ENCODE measurements around the gene CYP2C19.

DNA sequence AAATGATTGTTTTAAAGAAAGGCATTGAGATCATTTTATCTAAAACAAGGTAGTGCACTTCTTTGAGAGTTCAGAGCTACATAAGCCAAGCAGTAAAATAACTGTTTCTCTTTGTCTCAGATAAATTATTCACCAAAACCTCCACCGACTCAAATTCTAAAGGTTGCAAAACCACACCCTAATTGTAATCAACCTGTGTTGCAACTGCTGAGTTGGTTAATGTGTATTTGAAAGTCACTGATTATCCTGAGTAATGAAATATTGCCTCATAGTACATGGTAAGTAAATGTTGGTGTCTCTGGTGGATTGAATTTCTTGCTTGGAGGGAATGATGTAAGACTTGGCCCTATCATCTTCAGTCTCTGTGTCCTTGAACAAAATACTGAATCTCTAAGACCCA is 140.1 kb downstream of the CYP2C19 start:
- TF ChIP-seq, protein P1, sequence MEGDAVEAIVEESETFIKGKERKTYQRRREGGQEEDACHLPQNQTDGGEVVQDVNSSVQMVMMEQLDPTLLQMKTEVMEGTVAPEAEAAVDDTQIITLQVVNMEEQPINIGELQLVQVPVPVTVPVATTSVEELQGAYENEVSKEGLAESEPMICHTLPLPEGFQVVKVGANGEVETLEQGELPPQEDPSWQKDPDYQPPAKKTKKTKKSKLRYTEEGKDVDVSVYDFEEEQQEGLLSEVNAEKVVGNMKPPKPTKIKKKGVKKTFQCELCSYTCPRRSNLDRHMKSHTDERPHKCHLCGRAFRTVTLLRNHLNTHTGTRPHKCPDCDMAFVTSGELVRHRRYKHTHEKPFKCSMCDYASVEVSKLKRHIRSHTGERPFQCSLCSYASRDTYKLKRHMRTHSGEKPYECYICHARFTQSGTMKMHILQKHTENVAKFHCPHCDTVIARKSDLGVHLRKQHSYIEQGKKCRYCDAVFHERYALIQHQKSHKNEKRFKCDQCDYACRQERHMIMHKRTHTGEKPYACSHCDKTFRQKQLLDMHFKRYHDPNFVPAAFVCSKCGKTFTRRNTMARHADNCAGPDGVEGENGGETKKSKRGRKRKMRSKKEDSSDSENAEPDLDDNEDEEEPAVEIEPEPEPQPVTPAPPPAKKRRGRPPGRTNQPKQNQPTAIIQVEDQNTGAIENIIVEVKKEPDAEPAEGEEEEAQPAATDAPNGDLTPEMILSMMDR (IDR thresholded peaks at IDR 0.05): no peak
- TF ChIP-seq POLR2AphosphoS5 (IDR thresholded peaks at IDR 0.05) (no peak), EP300 (IDR thresholded peaks at IDR 0.05) (no peak)
